ENCODE data around the gene KRT3.

KRT3 gene

DNA sequence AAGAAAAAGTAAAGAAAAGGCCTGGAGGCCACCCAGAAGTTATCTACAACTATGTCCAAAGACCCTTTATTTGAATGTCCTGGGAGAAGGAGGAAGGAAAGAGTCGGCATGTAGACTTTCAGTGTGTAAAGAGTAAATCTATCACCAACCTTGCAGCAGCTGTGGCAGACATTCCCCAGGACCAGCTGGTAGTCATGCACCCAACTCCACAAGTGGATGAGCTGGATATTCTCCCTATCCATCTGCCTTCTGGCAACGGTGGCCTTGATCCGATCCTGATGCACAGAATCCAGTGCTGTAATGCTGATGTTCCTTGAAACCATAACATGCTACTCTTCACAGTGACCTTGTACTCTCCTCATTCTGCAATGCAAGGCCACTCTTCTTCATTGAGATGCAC lies 46.1 kb downstream of the KRT3 start:
- Histone ChIP-seq H3K9me3 (ENCODE audit: control insufficient read depth, insufficient read depth, low read length) (no peaks in the 10 kb centered on the region), H3K4me3 (ENCODE audit: low read length) (no peak overlapping the region), H3K4me1 (ENCODE audit: control insufficient read depth, low read length) (no peaks in the 10 kb centered on the region), H3K79me2 (ENCODE audit: control insufficient read depth, low read length) (no peaks in the 10 kb centered on the region), H3K27ac (ENCODE audit: low read depth, low read length) (no peak overlapping the region), H3K27me3 (ENCODE audit: control insufficient read depth, low read length) (no peaks in the 10 kb centered on the region), H3K9me2 (replicated peaks; ENCODE audit: control insufficient read depth, low read length) (no peaks in the 10 kb centered on the region), H3K36me3 (ENCODE audit: control insufficient read depth, low read length) (no peaks in the 10 kb centered on the region), H3F3A (ENCODE audit: control insufficient read depth, insufficient read depth) (no peaks in the 10 kb centered on the region), H3K4me2 (ENCODE audit: low read length) (no peak overlapping the region), H4K20me1 (ENCODE audit: control insufficient read depth, insufficient read depth, low read depth, low read length) (no peaks in the 10 kb centered on the region)
- TF ChIP-seq, protein P1, sequence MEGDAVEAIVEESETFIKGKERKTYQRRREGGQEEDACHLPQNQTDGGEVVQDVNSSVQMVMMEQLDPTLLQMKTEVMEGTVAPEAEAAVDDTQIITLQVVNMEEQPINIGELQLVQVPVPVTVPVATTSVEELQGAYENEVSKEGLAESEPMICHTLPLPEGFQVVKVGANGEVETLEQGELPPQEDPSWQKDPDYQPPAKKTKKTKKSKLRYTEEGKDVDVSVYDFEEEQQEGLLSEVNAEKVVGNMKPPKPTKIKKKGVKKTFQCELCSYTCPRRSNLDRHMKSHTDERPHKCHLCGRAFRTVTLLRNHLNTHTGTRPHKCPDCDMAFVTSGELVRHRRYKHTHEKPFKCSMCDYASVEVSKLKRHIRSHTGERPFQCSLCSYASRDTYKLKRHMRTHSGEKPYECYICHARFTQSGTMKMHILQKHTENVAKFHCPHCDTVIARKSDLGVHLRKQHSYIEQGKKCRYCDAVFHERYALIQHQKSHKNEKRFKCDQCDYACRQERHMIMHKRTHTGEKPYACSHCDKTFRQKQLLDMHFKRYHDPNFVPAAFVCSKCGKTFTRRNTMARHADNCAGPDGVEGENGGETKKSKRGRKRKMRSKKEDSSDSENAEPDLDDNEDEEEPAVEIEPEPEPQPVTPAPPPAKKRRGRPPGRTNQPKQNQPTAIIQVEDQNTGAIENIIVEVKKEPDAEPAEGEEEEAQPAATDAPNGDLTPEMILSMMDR (IDR thresholded peaks at IDR 0.05; ENCODE audit: low read depth, low read length, poor library complexity, severe bottlenecking), result no peak
- no peak for TF ChIP-seq EZH2phosphoT487 (IDR thresholded peaks at IDR 0.05; ENCODE audit: borderline replicate concordance, low read length)

DNA sequence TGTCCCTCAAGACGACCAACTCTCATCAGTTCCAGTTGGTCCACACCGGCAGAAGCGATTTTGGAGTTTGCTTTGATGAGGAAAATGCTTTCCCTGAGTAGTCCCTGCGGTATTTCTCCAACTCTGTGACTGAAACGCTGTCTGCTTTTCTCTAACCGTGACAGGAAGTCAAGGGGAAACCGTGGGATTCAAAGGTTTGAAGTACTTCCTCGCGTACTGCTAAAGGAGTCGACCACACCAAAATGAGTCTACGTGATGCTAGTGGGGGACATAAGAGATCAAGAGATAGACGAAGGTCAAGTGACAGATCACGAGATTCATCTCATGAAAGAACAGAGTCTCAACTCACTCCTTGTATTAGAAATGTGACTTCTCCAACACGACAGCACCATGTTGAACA lies 47.3 kb downstream of the KRT3 start:
- Histone ChIP-seq H3K9me2 (replicated peaks; ENCODE audit: control insufficient read depth, low read length) (no peaks in the 10 kb centered on the region), H3K4me3 (ENCODE audit: low read length) (no peak overlapping the region), H3F3A (ENCODE audit: control insufficient read depth, insufficient read depth) (no peaks in the 10 kb centered on the region), H3K36me3 (ENCODE audit: control insufficient read depth, low read length) (no peaks in the 10 kb centered on the region), H3K4me2 (ENCODE audit: low read length) (no peak overlapping the region), H3K79me2 (ENCODE audit: control insufficient read depth, low read length) (no peaks in the 10 kb centered on the region), H3K27ac (ENCODE audit: low read depth, low read length) (no peak overlapping the region), H3K4me1 (ENCODE audit: control insufficient read depth, low read length) (no peaks in the 10 kb centered on the region), H3K27me3 (ENCODE audit: control insufficient read depth, low read length) (no peaks in the 10 kb centered on the region), H4K20me1 (ENCODE audit: control insufficient read depth, insufficient read depth, low read depth, low read length) (no peaks in the 10 kb centered on the region), H3K9me3 (ENCODE audit: control insufficient read depth, insufficient read depth, low read length) (no peaks in the 10 kb centered on the region)
- TF ChIP-seq, protein P1 (IDR thresholded peaks at IDR 0.05; ENCODE audit: low read depth, low read length, poor library complexity, severe bottlenecking), result no peak
- no peak for TF ChIP-seq EZH2phosphoT487 (IDR thresholded peaks at IDR 0.05; ENCODE audit: borderline replicate concordance, low read length)

DNA sequence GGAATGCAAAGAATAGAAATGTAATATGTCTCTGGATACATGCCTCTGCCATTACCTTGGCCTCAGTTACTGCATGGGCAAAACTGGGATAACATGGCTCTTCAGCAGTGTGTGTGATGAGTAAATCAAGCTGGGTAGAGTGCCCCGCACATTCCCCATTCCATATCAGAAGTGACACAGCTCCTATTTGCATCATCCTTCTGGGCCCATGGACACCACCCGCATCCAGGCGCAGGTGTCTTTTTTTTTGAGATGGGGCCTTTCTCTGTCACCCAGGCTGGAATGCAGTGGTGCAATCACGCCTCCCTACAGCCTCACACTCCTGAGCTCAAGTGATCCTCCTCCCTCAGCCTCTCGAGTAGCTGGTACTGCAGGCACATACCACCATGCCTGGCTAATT lies 50.4 kb downstream of the KRT3 start:
- Histone ChIP-seq H3K9me2 (replicated peaks; ENCODE audit: control insufficient read depth, low read length) (no peaks in the 10 kb centered on the region), H3K4me1 (ENCODE audit: control insufficient read depth, low read length) (no peaks in the 10 kb centered on the region), H3F3A (ENCODE audit: control insufficient read depth, insufficient read depth) (no peaks in the 10 kb centered on the region), H3K27ac (ENCODE audit: low read depth, low read length) (no peak overlapping the region), H3K4me3 (ENCODE audit: low read length) (no peak overlapping the region), H3K27me3 (ENCODE audit: control insufficient read depth, low read length) (no peaks in the 10 kb centered on the region), H3K36me3 (ENCODE audit: control insufficient read depth, low read length) (no peaks in the 10 kb centered on the region), H3K79me2 (ENCODE audit: control insufficient read depth, low read length) (no peaks in the 10 kb centered on the region), H3K9me3 (ENCODE audit: control insufficient read depth, insufficient read depth, low read length) (no peaks in the 10 kb centered on the region), H3K4me2 (ENCODE audit: low read length) (no peak overlapping the region), H4K20me1 (ENCODE audit: control insufficient read depth, insufficient read depth, low read depth, low read length) (no peaks in the 10 kb centered on the region)
- no peak for TF ChIP-seq EZH2phosphoT487 (IDR thresholded peaks at IDR 0.05; ENCODE audit: borderline replicate concordance, low read length)

DNA sequence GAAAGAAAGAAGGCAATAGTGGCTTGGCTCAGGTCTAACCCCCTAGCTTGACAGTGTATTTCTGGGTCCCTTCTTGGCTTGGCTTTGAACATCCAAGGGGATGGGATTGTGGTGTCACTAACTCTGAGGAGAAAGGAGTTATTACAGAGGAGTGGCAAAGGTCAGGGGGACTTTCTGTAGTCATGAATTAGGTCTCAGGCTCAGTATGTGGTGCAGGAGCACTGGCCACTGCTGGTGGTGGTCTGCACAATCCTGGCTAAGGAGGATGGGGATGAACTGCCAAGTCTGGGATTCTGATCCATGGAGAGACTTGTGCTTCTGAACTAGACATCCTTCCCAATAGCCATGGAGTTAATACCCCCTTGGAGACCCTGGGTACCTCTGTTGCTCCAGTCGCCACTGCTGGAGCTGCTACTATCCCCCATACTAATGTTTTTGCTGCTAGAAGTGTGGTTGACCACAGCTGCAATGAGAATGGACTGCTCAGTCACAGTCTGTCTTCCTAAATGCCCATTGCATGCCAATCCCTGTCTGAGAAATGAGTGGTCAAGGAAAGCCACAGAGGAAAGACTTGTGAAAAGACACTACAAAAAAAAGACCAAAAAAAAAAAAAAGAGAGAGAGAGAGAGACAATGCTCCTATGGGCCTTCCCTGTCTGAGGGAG lies 51.3 kb downstream of the KRT3 start:
- H3K9me3 ChIP-seq (ENCODE audit: control insufficient read depth, insufficient read depth, low read length), result no peaks in the 10 kb centered on the region
- no peaks in the 10 kb centered on the region for H3K79me2 ChIP-seq (ENCODE audit: control insufficient read depth, low read length)
- no peak overlapping the region for H3K4me3 ChIP-seq (ENCODE audit: low read length)
- no peaks in the 10 kb centered on the region for H3K9me2 ChIP-seq (replicated peaks; ENCODE audit: control insufficient read depth, low read length)
- no peak overlapping the region for H3K4me2 ChIP-seq (ENCODE audit: low read length)
- no peak for TF ChIP-seq EZH2phosphoT487 (IDR thresholded peaks at IDR 0.05; ENCODE audit: borderline replicate concordance, low read length)
- TF ChIP-seq, protein P1 (IDR thresholded peaks at IDR 0.05; ENCODE audit: low read depth, low read length, poor library complexity, severe bottlenecking), result no peak
- no peaks in the 10 kb centered on the region for H3K27me3 ChIP-seq (ENCODE audit: control insufficient read depth, low read length)
- no peak overlapping the region for H3K27ac ChIP-seq (ENCODE audit: low read depth, low read length)
- no peaks in the 10 kb centered on the region for H4K20me1 ChIP-seq (ENCODE audit: control insufficient read depth, insufficient read depth, low read depth, low read length)
- no peaks in the 10 kb centered on the region for H3F3A ChIP-seq (ENCODE audit: control insufficient read depth, insufficient read depth)
- no peaks in the 10 kb centered on the region for H3K4me1 ChIP-seq (ENCODE audit: control insufficient read depth, low read length)
- H3K36me3 ChIP-seq (ENCODE audit: control insufficient read depth, low read length), result no peaks in the 10 kb centered on the region

All from DOHH2 (cell line).